H1 (cell line): ENCODE measurements around the gene ITGA5. TPM values are rescaled to one million over a fixed set of nuclear protein-coding genes. Genes with fewer than 3 reads are reported as not detected.

Experiments
- CHD1 ChIP-seq: IDR thresholded peaks from 2 replicates; pipeline ENCODE4 v1.6.1; 2012; ENCODE audit warnings: low read depth, low read length, improper control_type of control experiment
- CTBP2 ChIP-seq: IDR thresholded peaks from 2 replicates; pipeline ENCODE4 v1.7.0; 2011; ENCODE audit warnings: borderline replicate concordance, mild to moderate bottlenecking, moderate library complexity, mixed read lengths, low read length; ENCODE audit not compliant: insufficient read depth, insufficient read length
- NANOG ChIP-seq: IDR thresholded peaks from 2 replicates; pipeline ENCODE4 v1.6.1; 2011; ENCODE audit warnings: low read length, low read depth, mild to moderate bottlenecking, inconsistent platforms; ENCODE audit not compliant: insufficient read depth, poor library complexity, severe bottlenecking
- RNF2 ChIP-seq: fragments of 200-900, 300-1000 bp; sonication (generic); IDR thresholded peaks from 2 replicates; pipeline ENCODE4 v1.7.1; 2016; ENCODE audit warnings: borderline replicate concordance, low read depth, mild to moderate bottlenecking, antibody characterized with exemption, low read length; ENCODE audit not compliant: poor library complexity, severe bottlenecking; ENCODE audit errors: missing control alignments
- polyA plus RNA-seq, 7 experiments: library from polyadenylated mRNA; depleted of rRNA in 3 of 7; stranded (reverse) in 5 of 7; unstranded in 2 of 7; fragments of >200 nt in 5 of 7; fragments of 200-250 nt in 2 of 7; gene quantifications; 1 replicate in 5 of 7; 2 replicates in 1 of 7; 4 replicates in 1 of 7; pipeline versions ENCODE4 v1.2.1 to v1.2.3, GENCODE V29; 2011 to 2013; ENCODE audit warnings: missing spikeins in 2 of 7, mixed read lengths in 2 of 7
- total RNA-seq: library from RNA; stranded (reverse); fragmentation: NEBNext Ultra II Directional; extraction: Animal tissue kit (Norgen Biotek cat#: 25700); gene quantifications from 2 replicates; pipeline ENCODE4 v1.2.1, GENCODE V29; 2021

The ITGA5 gene
- total and polyA plus RNA-seq, 2 of the 8 experiments (the other 6 are each of a cell fraction or from before 2014, with no cell fraction given): 11.6 to 19.4 TPM

- TF ChIP-seq RNF2 (no peak), CHD1 (no peak), NANOG (no peak), CTBP2 (no peak)
These were observed 17.9 kb downstream of the ITGA5 start (continued) for GRCh38 chr12:54401119-54401518.
